Epithelial cell of esophagus (primary cell): ENCODE measurements around the gene GRIK3.

ENCODE experiments used
- DNase-seq: peaks from one replicate; pipeline ENCODE4 v3.0.0; 2010; ENCODE audit warnings: low read depth
- H3K4me3 ChIP-seq: 2 replicates; pipeline ENCODE4 v1.5.1; 2011; ENCODE audit warnings: mild to moderate bottlenecking, low read length, control low read depth
- TF ChIP-seq, protein P1 (sequence below): IDR thresholded peaks from 2 replicates; pipeline ENCODE4 v1.5.1; 2011; ENCODE audit warnings: low read depth, mild to moderate bottlenecking, low read length, control low read depth, inconsistent platforms; ENCODE audit not compliant: insufficient read depth; ENCODE audit errors: missing control alignments

The GRIK3 gene

DNA sequence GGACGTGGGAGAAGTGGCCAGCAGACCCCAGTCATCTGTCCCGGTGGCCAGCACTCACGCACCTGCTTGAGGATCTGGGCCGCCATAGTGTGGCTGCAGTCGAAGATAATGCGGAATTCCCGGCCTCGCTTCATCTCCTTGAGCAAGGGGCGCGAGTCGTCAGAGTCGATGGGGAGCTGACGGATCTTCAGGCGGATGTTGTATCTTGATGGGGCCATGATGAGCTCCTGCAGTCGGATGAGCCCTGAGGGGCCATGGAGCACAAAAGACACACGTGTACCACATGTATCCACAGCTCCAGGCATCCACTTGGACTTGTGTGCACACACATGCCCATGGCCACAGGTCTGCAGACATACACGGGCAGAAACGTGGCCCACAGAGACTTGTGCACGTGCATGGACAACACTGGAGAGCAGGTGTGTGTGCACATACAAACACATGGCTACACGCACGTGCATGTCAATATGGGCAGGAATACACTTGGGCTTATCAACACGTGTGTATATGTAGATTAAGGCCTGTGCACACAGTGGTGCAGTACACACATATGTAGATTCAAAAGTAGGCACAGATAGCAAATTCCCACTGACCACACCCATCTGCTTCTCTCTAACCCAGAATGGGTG lies 162.1 kb downstream of the GRIK3 start:
- no peak for DNase-seq
- TF ChIP-seq, protein P1, sequence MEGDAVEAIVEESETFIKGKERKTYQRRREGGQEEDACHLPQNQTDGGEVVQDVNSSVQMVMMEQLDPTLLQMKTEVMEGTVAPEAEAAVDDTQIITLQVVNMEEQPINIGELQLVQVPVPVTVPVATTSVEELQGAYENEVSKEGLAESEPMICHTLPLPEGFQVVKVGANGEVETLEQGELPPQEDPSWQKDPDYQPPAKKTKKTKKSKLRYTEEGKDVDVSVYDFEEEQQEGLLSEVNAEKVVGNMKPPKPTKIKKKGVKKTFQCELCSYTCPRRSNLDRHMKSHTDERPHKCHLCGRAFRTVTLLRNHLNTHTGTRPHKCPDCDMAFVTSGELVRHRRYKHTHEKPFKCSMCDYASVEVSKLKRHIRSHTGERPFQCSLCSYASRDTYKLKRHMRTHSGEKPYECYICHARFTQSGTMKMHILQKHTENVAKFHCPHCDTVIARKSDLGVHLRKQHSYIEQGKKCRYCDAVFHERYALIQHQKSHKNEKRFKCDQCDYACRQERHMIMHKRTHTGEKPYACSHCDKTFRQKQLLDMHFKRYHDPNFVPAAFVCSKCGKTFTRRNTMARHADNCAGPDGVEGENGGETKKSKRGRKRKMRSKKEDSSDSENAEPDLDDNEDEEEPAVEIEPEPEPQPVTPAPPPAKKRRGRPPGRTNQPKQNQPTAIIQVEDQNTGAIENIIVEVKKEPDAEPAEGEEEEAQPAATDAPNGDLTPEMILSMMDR, result no peak
- H3K4me3 ChIP-seq, result no peak overlapping the region

DNA sequence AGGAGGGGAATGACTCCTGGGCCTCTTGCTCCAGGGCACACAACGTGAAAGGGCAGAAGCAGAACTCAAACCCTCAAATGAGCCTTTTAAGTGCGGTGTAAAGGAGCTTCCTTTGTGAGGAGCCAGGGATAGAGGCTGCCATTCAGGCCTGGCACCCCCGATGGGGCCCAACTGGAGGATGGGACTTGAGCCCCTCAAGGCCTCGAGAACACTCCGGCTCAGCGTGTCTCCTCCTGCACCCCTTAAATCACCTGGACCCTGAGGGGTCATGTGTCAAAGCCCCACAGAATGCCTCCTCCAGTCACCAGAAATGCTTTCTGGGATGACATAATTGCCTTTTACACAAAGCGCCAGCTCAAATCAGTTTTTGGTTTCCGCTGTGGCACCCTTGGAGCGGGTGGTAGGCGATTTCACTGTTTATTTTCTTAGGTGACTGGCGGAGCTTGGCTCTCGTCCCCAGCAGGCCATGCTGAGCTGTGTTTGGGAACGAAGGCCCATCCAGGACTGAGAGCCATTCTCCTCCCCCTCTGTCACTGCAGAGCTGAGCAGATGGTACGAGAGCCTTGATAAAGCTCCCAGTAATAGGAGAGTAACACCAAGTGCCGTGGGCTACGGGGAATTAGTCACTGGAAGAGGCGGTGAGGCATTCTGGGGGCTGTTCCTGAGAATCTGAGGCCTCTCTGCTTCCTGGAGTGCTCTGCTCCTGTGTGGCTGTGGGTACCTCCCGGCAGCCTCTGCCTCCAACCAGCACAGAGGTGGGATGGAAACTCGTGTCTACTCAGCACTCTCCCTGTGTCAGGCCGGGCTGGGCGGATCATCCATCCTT lies 163.0 kb downstream of the GRIK3 start:
- DNase-seq, result no peak
- TF ChIP-seq, protein P1, result no peak
- H3K4me3 ChIP-seq, result no peak overlapping the region

DNA sequence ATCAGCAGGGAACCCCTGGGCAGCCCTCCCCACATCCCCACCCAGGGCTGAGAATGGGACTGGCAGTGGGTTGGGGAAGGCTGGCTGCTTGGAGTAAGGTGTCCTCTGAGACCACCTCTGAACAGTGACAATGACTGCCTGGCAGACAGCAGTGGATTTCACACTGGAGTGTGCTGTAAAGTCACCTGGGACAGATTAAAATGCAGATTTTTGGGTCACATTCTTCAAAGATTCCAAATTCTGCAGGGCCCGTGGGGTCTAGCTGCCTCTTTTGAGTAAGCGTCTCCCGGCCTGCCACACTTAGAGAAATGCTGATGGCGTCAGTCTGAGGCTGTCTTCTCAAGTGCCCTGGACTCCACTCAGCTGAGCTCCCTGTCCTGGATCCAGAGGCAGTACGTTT lies 164.5 kb downstream of the GRIK3 start:
- no peak for DNase-seq
- TF ChIP-seq, protein P1, result no peak
- H3K4me3 ChIP-seq, result no peak overlapping the region

DNA sequence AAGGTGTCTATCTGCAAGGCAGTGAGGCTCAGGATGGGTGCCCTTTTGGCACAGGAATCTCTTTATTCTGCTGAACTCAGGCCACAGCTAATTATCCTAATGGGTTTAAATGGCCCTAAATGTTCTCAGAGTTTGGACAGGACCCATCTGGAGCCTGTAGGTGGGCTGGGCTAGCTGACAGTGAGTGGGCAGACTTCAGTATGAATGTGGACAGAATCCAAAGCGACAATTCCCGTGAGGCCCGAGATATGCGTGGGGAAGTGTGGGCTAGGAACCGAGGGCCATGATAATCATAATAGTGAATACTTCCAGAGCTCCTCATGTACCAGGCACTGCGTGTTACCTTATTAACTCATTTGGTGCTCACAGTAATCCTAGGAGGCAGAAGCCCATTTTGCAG lies 165.3 kb downstream of the GRIK3 start:
- TF ChIP-seq, protein P1, result no peak
- no peak for DNase-seq
- H3K4me3 ChIP-seq, result no peak overlapping the region

DNA sequence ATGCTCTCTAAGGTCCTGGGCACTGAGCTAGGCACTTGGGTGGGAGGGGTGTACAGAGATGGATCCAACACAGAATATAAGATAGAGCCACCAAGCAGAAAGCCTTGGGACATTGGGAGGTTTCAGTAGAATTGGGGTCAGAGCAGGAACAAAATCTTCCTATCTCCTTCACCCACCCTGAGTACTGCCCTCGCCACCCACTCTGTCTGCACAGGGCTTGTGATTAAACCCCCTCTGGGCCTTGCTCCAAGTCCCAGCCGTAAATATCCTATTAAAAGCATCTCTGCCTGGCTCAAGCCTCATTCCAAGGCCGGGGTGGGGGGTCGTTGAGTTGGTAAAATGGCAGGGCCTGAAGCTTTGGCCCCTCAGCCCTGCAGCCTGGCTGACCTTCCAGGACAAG lies 166.7 kb downstream of the GRIK3 start:
- no peak overlapping the region for H3K4me3 ChIP-seq
- TF ChIP-seq, protein P1, result no peak
- DNase-seq, result no peak

DNA sequence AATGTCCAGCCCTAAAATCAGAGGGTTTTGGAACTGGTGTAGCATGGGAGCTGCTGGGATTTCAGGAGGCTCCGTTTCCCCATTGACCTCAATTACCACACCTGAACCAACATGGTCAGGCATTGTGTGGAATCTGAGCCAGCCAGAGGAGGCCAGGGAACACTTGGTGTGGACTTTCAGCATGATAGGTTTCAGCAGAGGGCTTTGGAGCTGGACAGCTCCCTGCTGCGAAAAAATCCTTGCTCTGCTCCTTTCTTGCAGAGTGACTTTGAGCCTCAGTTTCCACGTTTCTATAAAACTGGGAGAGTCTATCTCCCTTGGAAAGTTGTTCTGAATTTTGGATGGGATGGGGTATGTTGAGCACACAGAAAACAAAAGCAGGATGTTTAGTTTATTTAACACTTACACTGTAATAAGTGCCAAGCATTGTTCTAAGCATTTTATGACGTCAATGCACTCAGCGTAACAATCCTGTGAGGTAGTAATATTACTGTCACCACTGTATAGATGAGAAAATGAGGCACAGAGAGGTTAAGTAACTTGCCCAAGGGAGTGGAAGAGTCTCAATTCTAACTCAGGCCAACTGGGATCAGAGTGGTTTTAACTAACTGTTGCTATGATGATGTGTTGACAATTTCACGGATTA lies 168.0 kb downstream of the GRIK3 start:
- H3K4me3 ChIP-seq, result no peak overlapping the region
- TF ChIP-seq, protein P1, result no peak
- no peak for DNase-seq

DNA sequence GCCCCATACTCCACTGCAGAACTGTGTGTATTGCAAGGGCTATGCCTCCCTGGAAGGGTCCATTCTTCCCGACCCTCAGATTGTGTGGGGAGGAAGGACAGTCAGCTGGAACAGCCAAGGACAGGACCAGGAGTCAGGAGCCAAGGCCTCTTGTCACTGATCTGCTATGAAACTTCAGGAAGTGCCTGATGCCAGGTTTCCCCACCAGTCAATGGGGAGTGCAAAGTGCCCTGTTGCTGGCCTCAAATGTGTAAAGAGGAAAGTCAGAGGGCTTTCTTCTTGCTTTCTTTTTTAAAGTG lies 168.8 kb downstream of the GRIK3 start:
- TF ChIP-seq, protein P1, result no peak
- H3K4me3 ChIP-seq, result no peak overlapping the region
- DNase-seq, result no peak
